GM13977 (cell line): ENCODE measurements around the gene KCNMA1.

ENCODE experiments used
- DNase-seq: peaks from one replicate; pipeline ENCODE4 v3.0.0; 2012; ENCODE audit warnings: low spot score
- in situ Hi-C: fragments of 300-500 bp; cut with MboI; formaldehyde crosslinking; loops from one replicate; pipeline ENCODE4 v1.12.0; 2022; ENCODE audit warnings: low sequenced_read_pairs, low pct_unique_long_range_greater_than_20kb, mixed read lengths, inconsistent platforms; ENCODE audit not compliant: unreplicated experiment
- TF ChIP-seq, protein P1 (sequence below): IDR thresholded peaks from 2 replicates; pipeline ENCODE4 v1.5.1; 2012; ENCODE audit warnings: mild to moderate bottlenecking, control low read depth; ENCODE audit not compliant: insufficient read depth; ENCODE audit errors: extremely low read depth, missing control alignments

KCNMA1 gene

DNA sequence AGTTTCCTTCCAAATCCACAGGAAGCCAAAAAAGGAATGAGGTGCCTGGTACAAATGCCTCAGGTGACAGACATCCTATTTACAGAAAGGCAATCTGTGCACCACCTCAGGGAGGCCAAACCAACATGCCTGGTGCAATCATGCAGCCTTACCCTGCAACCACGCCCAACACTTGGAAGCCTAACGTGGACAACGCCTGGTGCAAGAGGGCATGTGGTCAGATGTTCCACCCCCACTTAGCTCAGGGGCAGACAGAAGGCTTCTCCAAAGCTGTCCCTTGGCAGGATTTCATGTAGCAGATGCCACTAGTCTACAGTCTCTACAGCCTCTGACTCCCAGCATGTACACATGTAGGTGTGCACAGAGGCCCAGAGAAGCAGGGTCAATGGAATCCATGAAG is 89.5 kb downstream of the KCNMA1 start:
- DNase-seq, result no peak
- TF ChIP-seq, protein P1, sequence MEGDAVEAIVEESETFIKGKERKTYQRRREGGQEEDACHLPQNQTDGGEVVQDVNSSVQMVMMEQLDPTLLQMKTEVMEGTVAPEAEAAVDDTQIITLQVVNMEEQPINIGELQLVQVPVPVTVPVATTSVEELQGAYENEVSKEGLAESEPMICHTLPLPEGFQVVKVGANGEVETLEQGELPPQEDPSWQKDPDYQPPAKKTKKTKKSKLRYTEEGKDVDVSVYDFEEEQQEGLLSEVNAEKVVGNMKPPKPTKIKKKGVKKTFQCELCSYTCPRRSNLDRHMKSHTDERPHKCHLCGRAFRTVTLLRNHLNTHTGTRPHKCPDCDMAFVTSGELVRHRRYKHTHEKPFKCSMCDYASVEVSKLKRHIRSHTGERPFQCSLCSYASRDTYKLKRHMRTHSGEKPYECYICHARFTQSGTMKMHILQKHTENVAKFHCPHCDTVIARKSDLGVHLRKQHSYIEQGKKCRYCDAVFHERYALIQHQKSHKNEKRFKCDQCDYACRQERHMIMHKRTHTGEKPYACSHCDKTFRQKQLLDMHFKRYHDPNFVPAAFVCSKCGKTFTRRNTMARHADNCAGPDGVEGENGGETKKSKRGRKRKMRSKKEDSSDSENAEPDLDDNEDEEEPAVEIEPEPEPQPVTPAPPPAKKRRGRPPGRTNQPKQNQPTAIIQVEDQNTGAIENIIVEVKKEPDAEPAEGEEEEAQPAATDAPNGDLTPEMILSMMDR, result no peak
- in situ Hi-C loops, result no loop called here

DNA sequence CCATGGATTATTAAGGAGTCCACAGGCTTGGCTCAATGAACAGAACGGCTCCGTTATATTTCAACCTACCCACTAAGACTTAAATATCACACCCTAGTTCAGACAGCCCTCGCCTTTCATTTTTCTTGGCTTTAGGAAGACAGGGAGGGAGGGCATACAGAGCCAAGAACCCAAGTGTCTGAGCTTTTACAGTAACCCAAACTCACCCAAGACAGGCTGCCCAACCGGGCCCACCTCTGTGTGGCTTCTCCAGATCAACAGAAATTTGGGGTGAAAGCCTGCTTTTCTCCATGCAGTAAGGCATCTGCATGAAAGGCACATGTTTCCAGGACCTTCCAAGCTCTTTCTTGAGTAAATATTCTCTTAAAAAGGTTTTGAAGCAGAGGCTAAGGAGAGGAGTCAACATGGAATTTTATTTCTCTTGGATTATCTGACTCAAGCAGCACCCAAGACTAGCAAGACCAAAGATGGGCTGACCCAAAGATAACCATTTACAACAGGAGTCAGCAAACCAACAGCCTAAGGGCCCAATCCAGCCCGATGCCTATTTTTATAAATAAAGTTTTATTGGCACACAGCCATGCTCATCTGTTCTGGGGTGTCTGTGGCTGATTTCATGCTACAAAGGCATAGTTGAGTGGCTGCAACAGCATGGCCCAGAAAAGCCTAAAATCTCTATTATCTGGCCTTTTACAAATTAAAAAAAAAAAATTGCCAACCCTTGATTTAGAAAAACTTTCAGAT is 90.1 kb downstream of the KCNMA1 start:
- TF ChIP-seq, protein P1, result no peak
- DNase-seq, result no peak
- in situ Hi-C loops, result no loop called here

DNA sequence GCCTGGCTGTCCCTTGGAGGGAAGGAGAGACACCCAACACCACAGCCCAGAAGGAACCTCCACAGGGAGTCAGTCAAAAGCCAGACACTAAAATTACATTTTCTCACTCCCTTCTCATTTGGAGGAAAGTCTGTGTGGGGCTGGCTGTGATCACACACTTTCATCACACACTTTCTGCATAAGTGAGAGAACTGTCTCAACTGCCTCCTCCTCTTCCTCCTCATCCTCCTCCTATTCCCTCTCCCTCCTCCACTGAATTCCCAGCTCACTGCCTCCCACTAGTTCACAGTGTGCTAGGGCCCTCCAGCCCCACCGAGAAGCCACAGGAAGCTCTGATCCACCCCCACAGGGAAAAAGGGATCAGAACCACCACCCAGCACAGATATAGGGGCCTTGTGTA is 91.6 kb downstream of the KCNMA1 start:
- in situ Hi-C loops, result no loop called here
- no peak for DNase-seq
- TF ChIP-seq, protein P1, result no peak

DNA sequence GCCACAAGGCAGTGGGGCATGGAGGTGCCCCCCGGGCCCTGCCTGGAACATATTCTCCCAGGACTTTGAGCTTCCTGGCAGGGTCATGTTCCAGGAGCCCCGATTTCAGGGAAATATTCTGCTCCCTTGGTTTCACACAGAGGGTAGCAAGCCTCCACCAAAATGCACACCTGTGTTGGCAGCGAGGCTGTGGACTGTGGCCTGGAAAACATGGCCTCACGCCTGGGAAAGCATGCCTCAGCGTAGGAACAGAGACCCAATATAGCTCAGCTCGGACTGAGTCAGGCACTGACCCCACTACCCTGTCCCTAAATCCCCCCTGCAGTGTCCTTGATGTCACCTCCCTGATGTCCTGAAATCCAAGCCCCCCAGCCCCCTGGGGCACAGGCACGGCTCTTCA is 92.0 kb downstream of the KCNMA1 start:
- TF ChIP-seq, protein P1, result no peak
- in situ Hi-C loops, result no loop called here
- DNase-seq, result no peak

DNA sequence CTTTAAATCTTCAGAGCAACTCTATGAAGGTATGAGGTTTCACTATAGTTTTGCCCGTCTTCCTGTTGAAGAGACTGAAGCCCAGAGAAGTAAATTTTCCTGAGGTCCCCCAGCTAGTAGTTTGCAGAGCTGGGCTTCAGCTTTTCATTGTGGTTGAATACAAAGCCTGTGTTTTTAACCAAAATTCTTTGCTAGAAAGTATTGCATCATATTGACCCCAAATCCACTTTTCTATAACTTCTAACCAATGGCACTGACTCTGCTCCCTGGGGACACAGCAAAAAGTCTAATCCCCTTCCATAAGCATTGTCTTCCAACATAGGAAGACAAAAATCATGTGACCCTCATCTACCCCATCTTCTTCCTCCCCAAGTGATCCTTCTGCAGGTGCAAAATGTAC is 93.0 kb downstream of the KCNMA1 start:
- no peak for DNase-seq
- in situ Hi-C loops, result no loop called here
- TF ChIP-seq, protein P1, result no peak

DNA sequence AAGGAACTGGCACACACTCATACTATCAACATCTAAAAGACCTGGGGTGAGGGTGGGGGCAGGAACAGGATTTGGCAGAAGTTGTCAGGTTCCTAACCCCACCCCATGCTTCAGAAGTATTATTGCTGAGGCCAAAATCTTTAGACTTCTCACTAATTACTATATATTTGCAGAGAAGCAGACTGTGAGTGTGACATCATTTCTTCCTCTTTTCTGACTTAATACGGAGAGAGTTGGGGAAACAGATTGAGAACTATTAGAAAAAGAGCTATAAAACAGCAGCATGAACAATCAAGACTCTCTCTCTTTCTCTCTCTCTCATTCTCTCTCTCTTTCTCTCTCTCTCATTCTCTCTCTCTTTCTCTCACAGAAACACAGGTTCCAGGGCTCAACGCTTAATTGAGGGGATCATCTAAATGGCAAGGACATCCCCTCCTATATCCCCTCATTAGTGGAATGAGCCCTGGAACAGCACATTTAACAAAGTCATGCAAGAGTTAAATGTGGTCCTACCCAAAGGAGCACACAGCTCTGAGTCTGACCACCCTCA is 94.8 kb downstream of the KCNMA1 start:
- TF ChIP-seq, protein P1, result no peak
- no peak for DNase-seq
- in situ Hi-C loops, result no loop called here

DNA sequence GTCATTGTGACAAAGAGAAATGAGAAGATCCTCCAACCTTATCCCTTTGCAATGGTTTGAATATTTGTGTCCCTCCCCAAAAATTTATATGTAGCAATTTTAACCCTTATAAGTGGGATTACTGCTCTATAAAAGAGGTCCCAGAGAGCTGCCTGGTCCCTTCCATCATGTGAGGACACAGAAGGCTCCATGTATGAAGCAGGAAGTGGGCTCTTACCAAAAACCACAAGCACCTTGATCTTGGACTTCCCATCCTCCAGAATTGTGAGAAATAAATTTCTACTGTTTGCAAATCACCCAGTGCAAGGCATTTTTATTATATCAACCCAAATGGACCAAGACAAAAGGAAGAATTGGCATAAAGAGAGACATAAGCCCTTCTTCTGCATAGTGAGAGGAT is 95.7 kb downstream of the KCNMA1 start:
- DNase-seq, result no peak
- TF ChIP-seq, protein P1, result no peak
- in situ Hi-C loops, result no loop called here
